ENCODE results near the gene GTF2IRD1. TPM values are rescaled to one million over a fixed set of nuclear protein-coding genes. Genes with fewer than 3 reads are reported as not detected.

GTF2IRD1 gene
- total and polyA plus RNA-seq, 10 donors = 2.4 to 6.6 (median 3.6) TPM

- no peaks in the 10 kb centered on the region for H3K27me3 ChIP-seq (replicated peaks in 1 of 7)
- intact Hi-C loops (cut with DNase I; ENCODE audit: low total_unique reads) = no loop called here
- H3K4me1 ChIP-seq = no peaks in the 10 kb centered on the region
- DNase-seq = no peak
- no peak overlapping the region for H3K27ac ChIP-seq
- H3K36me3 ChIP-seq = no peaks in the 10 kb centered on the region
- 72 to 91% (median 80%) methylated on average over 11 of the region's 11 CpGs for WGBS, 5 donors
- TF ChIP-seq POLR2A (IDR thresholded peaks at IDR 0.05) = no peak
- no peak for TF ChIP-seq POLR2AphosphoS5 (IDR thresholded peaks at IDR 0.05)
- TF ChIP-seq CTCF (IDR thresholded peaks at IDR 0.05 in 8 of 11, conservative IDR thresholded peaks at IDR 0.05 in 3 of 11) = no peak
- no peaks in the 10 kb centered on the region for H3K9me3 ChIP-seq
- H3K4me3 ChIP-seq = no peak overlapping the region
Observed at GRCh38 chr7:74462707-74463100, 9.0 kb downstream of the GTF2IRD1 start.

GRCh38 chr7:74464931-74465886 lies 11.5 kb downstream of the GTF2IRD1 start:
- Histone ChIP-seq H3K4me1 (no peaks in the 10 kb centered on the region), H3K36me3 (no peaks in the 10 kb centered on the region), H3K4me3 (no peak overlapping the region), H3K27me3 (replicated peaks in 1 of 7) (no peaks in the 10 kb centered on the region), H3K27ac (no peak overlapping the region), H3K9me3 (no peaks in the 10 kb centered on the region)
- DNase-seq = no peak
- 66 to 86% (median 80%) methylated on average over 7 of the region's 7 CpGs for WGBS, 5 donors
- no peak for TF ChIP-seq CTCF (IDR thresholded peaks at IDR 0.05 in 8 of 11, conservative IDR thresholded peaks at IDR 0.05 in 3 of 11)
- no peak for TF ChIP-seq POLR2A (IDR thresholded peaks at IDR 0.05)
- no peak for TF ChIP-seq POLR2AphosphoS5 (IDR thresholded peaks at IDR 0.05)
- intact Hi-C loops (cut with DNase I; ENCODE audit: low total_unique reads) = no loop called here

- no peaks in the 10 kb centered on the region for H3K36me3 ChIP-seq
- no peak overlapping the region for H3K4me3 ChIP-seq
- DNase-seq = no peak
- intact Hi-C loops (cut with DNase I; ENCODE audit: low total_unique reads) = no loop called here
- H3K9me3 ChIP-seq = no peaks in the 10 kb centered on the region
- no peak overlapping the region for H3K27ac ChIP-seq
- no peaks in the 10 kb centered on the region for H3K4me1 ChIP-seq
- TF ChIP-seq CTCF (IDR thresholded peaks at IDR 0.05 in 8 of 11, conservative IDR thresholded peaks at IDR 0.05 in 3 of 11) (no peak), POLR2A (IDR thresholded peaks at IDR 0.05) (no peak), POLR2AphosphoS5 (IDR thresholded peaks at IDR 0.05) (no peak)
- WGBS, 5 donors = 65 to 75% (median 74%) methylated on average over 20 to 21 of the region's 21 CpGs
- H3K27me3 ChIP-seq (replicated peaks in 1 of 7) = no peaks in the 10 kb centered on the region
Observed at GRCh38 chr7:74466196-74466813, 12.6 kb downstream of the GTF2IRD1 start.

GRCh38 chr7:74467876-74468275 lies 14.2 kb downstream of the GTF2IRD1 start:
- Histone ChIP-seq H3K4me3 (no peak overlapping the region), H3K9me3 (no peaks in the 10 kb centered on the region), H3K4me1 (no peaks in the 10 kb centered on the region), H3K36me3 (no peaks in the 10 kb centered on the region), H3K27me3 (replicated peaks in 1 of 7) (no peaks in the 10 kb centered on the region), H3K27ac (no peak overlapping the region)
- TF ChIP-seq POLR2AphosphoS5 (IDR thresholded peaks at IDR 0.05) = no peak
- no peak for TF ChIP-seq CTCF (IDR thresholded peaks at IDR 0.05 in 8 of 11, conservative IDR thresholded peaks at IDR 0.05 in 3 of 11)
- no peak for TF ChIP-seq POLR2A (IDR thresholded peaks at IDR 0.05)
- DNase-seq = no peak
- intact Hi-C loops (cut with DNase I; ENCODE audit: low total_unique reads) = no loop called here
- 75 to 87% (median 79%) methylated on average over 9 of the region's 9 CpGs for WGBS, 5 donors

Data from spleen (tissue), 11 donors.